ENCODE data around the gene SESN1.

GRCh38 chr6:109079981-109080380, 14.7 kb downstream of the SESN1 start:
- TF ChIP-seq CTCF (IDR thresholded peaks at IDR 0.05; ENCODE audit: borderline replicate concordance, extremely low read depth, low read length, poor library complexity, severe bottlenecking) (no peak), EZH2 (IDR thresholded peaks at IDR 0.05; ENCODE audit: borderline replicate concordance, low read depth, low read length, severe bottlenecking) (no peak)

Measured in DND-41 (cell line).